HT-29 (cell line): ENCODE measurements around the gene MGAT5. TPM values are rescaled to one million over a fixed set of nuclear protein-coding genes. Genes with fewer than 3 reads are reported as not detected.

Experiments
- DNase-seq: peaks from one replicate; pipeline ENCODE4 v3.0.0-alpha.2; 2015; ENCODE audit warnings: low spot score
- total RNA-seq: library from RNA; depleted of rRNA; stranded (reverse); fragments of >200 nt; shearing (Covaris generic); gene quantifications from 2 replicates; pipeline ENCODE4 v1.2.3, GENCODE V29; 2014

MGAT5 gene
- total RNA-seq, 1 experiment from 2014 or later: 55.9 TPM

DNA sequence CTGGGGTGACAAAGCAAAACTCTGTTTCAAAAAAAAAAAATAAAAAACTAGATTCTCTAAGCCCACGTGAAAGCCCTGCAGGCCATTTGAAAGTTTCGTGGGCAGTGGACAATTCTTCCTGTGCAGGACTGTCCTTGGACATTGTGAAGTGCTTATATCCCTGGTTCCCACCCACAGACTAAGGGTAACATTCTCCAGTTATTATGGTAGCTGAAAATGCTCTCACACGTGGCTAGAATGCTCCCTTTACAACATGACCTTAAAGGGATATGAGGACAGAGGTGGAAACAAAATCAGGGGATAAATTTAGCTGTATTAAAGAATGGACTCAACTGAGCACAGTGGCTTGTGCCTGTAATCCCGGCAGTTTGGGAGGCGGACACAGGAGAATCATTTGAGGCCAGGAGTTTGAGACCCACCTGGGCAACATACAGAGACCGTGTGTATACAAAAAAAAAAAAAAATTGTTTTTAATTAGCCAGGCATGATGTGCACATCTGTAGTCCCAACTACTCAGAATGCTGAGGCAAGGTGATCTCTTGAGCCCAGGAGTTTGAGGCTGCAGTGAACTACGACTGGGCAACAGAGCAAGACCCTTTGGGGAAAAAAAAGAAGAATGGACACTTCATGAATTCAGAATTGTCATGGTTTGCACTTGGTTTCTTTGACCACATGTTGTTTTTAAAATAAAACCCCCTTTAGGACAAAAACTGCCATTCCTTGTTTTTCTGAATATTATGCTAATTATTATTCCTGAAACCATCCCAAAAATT is 167.9 kb downstream of the MGAT5 start:
- DNase-seq: no peak

DNA sequence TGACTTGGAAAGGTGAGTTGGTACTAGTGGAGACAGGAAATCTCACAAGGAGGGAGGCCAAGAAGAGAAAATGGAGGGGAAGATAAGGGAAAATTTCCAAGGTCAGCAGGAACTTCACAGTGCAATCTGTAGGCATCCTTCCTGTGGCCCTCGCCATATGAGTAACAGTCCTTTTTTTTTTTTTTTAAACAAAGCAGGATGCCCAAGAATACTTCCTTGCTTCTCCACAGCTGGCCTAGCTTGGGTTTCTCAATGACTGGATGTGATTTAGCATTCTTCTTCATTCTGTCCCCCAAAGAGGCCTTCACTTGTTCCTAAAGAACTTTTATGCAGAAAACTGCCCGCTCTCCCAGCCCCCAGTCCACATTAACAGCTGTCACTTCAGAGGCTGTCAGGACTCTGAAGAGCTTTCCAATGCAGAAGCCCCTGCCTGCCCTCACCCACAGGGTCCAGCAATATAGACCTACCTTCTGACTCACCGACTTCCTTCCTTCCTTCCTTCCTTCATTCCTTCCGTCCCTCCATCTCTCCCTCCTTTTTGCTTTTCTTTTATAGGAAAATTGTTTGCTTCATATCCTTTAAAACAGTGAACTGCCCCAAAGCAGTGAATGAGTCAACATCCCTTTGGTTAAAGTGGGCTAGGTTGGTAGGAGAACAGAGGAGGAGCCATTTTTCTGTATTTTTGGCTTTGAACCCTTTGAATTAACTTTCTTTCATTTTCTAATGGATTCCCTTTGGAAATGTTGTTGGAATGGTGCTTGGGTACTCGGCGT is 172.0 kb downstream of the MGAT5 start:
- DNase-seq: no peak

DNA sequence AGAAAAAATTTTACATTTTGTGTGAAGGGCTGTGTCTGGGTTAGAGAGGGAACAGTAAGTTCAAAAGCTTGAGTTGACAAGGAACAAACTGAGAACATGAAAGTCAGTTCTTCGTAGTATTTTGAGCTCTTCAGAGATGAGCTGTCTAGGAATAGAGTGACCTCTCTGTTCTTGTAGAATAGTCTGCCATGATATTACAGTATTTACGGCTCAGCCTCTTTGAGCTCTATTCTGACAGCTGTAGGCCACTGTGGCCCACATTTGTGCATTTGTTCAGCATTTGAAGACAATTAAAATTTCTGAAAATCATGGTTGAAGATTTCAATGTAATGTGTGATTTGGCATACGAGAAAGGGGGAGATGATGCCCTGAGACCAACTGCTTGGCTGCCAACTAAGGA is 172.8 kb downstream of the MGAT5 start:
- DNase-seq: no peak

DNA sequence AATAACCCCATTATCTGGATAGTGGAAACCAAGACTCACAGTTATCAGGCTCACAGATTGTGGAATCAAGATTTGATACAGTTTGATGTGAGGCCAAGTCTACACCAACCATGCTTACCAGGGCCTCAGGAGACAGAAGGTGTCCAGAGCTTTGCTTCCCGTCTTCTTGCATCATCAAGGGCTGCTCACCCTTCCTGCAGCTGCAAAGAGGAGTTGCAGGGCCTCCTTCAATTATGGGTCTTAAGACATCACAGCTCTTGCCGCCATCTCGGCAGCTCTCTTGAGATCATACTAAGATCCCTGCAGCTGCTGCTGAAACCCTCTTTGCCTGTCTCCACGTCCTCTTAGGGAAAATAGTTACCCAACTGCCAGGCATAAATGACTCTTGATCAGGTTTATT is 176.0 kb downstream of the MGAT5 start:
- no peak for DNase-seq

DNA sequence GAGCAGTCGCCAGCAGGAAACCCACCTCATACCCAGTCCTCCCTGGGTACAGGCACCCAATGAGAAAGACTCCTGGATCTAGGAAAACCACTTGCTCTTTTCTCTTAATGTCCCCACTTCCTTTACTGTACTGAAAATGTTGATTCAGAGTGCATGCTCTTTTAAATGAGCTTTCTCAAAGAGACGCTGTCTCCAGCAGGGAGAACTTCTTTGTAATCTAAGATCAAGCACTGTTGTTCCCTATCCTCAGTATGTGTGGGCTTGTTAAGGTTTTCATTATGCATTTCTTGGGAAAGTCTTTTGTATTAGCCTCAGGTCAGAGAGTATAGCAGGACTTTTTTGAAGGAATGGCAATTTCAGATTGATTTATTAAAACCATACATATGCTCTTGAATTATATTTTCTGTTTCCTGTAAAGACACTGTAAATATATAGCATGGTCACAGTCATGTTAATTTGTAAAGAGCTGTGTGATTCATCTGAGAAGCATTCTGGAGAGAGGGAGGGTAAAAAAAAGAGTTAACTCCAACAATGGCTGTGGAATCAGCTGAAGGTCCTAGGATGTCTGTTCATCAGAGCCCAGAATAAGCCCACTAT is 178.1 kb downstream of the MGAT5 start:
- DNase-seq: no peak

DNA sequence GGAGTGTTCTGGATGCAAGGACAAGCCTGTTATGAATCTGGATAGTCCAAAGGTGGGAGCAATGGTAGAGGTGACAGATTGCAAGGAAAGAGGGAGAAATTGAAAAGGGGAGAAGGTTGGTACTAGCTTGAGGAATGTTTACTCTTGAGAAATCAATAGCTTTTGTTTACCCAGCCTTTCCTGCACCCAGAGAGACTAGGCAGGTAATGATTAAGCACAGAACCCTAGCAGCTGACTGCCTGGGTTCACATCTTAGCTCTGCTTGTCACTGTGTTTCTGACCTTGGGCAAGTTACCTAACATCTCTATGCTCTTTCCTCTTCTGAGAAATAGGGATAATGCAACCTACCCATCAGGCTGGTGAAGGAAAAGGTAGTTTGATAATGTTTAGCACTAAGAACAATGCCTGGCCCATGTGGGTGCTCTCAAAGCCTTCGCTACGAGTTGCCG is 178.6 kb downstream of the MGAT5 start:
- DNase-seq: peak; percentile 87

DNA sequence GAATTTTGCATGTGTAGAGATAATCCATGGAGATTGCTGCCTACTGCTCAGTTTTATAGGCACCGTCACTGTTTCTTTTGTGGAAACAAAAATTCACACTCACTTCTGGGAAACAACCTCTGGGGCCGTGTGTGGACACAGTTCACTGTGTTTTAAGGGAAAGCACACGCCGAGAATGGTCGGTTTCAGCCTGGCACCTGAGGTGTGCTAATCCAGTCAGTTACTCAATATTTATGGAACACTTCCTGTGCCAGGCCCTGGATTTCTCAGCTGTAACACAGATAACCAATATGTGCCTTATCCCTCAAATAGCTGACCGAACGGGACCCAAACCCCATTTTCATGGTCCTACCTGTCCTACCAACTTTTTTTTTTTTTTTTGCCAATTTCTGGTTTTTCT is 179.6 kb downstream of the MGAT5 start:
- DNase-seq: no peak

DNA sequence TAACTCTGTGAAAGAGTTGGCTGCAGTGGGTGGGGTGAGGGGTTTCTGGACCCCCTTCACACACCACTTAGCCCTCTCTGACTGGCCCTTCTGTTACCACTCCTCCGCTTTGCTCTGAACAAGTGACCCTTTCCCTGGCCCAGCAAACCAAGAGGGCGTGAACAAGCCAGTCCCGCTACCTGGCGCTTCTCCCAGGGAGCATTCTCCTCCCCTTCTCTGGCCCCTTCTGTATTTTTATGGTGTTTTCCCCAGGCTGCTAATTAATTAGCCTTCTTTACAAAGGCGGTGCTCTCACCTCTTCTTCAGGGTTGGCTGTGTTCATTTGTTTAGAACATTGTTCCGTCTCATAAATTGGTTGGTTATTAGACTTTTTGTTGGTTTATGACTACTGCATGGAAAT is 180.1 kb downstream of the MGAT5 start:
- DNase-seq: no peak

DNA sequence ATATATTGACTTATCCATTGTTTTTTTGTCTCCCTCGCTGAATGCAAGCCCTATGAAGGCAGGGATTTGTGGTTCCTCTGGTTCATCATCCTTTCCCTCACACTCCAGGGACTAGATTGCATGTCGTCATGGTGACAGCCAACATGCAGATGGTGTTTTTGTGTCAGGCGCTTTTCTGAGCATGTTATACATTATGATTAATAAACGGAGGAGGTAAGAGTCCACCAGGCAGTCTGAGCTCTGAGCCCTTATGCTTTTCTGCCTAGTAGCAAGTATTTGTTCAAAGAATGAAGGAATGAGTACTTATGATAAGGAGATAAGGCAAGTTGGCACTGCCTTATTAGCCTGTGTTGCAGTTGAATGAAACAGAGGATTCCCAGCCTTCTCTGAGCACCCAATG is 181.6 kb downstream of the MGAT5 start:
- DNase-seq: no peak

DNA sequence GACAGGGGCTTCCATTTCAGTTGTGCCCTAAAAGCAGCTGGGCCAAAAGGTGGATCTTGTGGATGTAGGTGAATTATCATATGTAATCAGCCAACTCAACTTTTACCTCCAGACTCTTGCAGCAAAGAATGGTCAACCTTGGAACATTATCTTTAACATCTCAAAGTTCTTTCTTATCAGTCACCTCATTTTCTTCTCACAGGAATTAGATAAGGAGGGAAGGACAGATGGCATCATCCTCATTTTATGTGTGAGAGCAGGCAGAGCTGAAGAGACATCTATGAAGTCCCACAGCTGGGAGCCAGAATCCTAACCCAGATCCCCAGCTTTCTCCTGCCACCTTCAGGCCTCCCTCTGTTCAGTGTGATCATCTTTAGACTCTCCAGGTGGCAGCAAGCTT is 182.1 kb downstream of the MGAT5 start:
- no peak for DNase-seq

DNA sequence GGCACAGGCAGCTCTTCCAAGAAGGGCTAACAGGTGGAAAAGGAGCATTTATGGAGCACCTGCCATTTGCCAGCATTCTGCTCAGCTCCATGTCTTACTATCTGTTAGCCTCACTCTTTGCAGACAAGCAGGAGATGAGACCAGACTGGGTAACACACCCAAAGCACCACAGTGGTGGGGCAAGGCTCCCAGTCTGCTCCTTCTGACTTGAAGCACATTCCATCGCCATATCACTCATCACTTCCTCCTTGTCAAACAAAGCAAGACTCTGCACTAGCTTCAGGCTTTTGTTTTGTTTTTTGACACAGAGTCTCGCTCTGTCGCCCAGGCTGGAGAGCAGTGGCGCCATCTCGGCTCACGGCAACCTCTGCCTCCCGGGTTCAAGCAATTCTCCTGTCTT is 182.8 kb downstream of the MGAT5 start:
- DNase-seq: no peak

DNA sequence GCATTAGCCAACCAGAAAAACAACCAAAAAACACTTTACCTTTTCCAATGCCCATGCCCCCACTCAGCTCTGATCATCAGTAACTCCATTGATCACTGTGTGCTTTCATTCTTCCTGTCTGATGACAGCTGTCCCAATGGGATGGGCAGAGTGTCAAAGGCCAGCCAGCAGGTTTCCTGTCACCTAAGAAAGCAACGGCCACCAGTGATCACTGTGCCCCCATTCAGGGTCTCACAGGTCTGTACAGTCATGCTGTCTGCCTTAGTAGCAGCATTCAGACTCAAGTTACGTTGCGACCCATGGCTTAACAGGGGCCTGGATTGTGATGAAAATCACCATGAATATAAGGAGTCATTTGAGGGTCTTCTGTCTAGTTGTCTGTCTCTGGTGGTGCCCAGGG is 184.5 kb downstream of the MGAT5 start:
- no peak for DNase-seq

DNA sequence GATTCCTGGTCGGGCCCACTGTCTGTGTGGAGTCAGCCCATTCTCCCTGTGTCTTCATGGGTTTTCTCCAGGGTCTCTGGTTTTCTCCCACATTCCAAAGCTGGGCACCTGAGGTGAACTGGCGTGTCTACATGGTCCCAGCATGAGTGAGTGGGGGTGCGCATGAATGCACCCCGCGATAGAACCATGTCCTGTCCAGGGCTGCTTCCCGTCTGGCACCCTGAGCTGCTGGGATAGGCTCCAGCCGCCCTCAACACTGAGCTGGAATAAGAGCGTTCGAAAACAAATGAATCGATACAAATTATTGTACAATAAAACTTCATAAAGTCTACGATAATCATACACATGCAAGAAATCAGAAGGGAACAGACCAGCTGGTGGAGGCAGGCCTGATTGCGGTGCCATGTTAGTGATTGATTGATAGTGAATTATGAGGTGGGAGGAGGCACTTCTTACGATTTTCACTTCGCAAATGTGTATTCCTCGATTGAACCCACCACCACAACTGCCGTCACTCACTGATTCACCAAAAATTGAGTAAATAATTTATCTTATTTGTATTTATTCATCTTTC is 186.6 kb downstream of the MGAT5 start:
- no peak for DNase-seq

DNA sequence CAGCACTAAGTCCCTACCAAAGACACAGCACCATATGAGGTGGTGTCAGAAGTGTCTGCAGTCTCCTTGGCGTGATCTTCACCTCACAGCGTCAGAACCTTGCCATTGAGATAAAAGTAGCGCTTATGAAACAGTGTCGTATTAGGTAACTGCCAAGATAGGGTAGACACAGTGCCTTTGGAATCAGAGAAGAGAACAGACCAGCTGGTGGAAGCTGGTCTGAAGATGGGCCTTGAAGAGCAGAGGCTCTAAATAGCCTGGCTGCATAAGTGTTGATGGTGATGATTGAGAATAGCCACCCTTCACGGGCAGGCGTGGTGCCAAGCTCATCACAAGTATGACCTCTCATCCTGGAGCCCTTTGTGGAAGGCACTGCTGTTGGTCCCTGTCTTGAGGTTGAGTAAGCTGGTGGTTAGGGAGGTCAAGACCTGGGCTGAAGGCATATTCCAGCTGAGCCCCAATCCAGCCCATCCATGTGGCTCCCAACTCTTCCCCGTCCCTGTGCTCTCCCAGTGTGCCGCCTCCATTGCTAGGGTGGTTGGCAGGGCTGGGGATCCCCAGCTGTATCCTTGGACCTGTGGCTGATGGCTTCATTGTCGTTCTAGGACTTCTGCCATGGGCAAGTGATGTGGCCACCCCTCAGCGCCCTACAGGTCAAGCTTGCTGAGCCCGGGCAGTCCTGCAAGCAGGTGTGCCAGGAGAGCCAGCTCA is 187.4 kb downstream of the MGAT5 start:
- no peak for DNase-seq

DNA sequence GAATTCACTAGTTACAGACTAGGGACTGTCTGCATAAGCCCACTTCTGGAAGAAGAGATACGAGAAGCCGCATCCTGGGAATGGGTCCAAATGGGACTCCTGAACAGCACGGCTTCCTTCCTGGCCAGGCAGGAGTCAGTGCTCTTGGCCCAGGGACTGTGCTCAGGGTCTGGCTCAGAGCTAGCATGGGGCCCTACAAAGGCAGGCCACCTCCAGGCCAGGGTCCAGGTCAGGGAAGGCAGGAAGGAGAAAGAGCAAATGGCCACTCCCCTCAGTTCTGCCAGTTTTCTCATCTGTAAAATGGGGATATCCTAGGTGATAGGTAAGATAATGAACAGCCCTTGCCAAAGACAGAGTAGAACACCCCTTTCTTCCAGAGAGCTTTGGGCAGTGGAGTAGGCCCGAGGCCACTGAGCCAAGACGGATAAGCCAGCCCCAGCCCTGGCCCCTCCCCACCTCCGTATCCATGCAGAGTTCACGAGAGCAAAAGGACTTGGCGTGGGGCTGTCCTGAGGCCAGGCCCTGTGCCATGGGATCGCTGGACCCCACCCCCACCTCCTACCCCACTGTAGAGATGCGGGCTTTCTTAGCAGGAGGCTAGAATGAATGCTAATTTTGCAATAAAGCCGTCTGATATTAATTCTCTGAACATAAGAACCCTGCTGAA is 190.1 kb downstream of the MGAT5 start:
- DNase-seq: no peak

DNA sequence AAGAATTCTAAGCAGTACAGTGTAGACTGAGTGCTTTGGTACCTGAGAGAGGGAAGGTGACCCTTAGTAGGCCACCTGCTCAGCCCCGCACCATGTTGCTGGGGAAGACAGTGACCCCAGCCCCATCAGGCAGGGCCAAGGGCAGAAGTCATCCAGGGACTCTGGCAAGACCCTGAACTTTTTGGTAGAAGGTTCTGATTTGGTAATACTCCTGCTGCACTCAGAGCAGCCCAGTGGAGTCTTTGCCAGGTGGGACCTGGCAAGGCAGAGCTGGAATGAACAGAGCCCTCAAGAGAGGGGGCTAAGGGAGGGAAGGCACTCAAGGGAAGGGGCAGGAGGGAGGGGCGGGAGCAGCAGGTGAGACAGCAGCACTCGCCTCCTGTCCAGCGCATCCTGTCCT is 191.2 kb downstream of the MGAT5 start:
- no peak for DNase-seq

DNA sequence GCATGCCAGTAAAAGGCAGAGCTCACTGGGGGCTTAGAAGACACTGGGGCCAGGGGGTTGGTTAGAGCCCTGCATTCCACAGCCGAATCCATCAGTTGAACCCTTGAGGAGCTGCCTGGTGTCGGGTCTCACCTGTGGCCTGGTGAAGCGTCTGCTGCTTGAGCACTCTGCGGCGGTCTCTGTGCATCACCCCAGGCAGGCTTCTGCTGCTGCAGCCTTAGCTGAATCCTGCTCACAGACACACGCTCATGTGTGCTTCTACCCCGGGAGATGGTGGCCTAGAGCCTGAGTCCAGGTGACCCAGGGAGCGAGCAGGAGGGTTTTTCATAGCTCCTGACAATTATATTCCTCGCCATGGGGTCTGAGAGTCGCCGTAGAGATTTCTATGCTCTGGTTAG is 192.1 kb downstream of the MGAT5 start:
- no peak for DNase-seq

DNA sequence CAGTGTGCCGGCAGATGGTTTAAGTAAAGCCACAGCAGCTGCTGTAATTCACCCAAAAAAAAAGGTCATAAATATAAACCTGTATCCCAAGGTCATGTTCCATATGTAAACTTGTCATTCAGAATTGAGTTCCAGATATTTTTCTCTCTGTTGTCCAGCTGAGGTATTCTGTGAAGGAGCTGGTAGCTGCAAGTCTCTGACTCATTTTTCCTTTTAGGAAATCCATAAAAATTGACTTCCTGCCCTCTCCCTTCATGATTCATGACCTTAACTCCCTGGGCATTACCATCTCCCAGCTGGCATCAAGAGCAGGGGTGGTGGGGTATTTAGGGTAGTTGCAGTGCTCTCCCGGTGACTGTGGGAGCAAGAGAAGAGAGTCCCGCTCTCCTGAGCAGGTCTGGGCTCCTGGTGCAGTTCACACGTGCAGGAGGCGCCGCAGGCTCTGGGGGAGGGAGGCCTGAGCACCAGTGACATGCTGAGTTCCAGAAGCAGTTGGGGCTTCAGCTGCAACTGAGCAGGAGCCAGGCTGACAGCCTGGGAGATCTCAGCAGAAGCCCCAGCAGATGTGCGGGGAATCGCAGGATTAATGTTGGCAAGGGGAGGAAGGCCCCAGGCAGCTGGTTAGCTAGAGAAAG is 192.6 kb downstream of the MGAT5 start:
- DNase-seq: no peak

DNA sequence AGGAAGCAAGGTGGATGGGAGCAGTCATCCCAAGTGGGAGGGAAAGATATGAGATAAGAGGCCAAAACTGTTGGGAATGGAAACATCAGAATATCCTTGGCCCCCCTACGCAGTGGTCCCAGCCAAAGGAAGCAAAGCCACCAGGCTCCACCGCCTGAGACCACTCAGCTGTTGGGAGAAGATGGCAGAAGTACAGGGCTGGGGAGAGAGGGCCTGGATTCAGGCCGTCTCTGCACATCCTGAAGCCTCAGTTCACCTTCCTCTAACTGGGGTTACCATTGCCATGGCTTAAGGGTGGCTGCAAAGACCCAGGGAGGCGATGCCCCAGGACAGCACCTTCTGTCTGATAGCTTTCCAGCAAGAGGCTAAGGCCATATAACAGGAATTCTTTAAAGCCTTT is 193.8 kb downstream of the MGAT5 start:
- no peak for DNase-seq

DNA sequence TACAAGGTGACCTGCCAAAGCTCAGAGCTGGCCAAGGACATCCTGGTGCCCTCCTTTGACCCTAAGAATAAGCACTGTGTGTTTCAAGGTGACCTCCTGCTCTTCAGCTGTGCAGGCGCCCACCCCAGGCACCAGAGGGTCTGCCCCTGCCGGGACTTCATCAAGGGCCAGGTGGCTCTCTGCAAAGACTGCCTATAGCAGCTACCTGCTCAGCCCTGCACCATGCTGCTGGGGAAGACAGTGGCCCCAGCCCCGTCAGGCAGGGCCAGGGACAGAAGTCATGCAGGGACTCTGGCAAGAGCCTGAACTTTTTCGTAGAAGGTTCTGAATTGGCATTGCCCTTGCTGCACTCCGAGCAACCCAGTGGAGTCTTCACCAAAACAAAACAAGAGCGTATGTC is 194.8 kb downstream of the MGAT5 start:
- DNase-seq: no peak

DNA sequence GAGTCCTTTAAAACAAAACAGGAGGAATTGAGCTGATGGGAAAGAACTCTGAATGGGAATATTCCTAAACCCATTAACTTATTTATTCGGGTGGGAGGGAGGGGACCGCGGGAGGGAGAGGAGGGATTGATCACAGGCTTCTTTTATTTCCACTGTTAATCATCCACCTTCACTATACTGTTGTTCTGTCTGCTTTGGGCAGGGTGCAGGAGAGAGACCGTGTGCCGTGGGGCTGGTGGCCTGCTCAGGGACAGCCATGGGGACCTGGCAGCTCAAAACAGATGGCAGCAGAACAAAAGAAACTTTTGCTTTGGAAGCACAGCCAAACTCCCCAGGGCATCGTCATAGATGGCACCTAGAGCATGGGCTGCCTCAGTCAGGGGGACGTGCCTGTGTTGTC is 195.3 kb downstream of the MGAT5 start:
- no peak for DNase-seq
